ENCODE results near the gene INMT. TPM values are rescaled to one million over a fixed set of nuclear protein-coding genes. Genes with fewer than 3 reads are reported as not detected.

Gene INMT
- total RNA-seq, 2 donors from 2014 or later, result 88.9 to 199 TPM

GRCh38 chr7:30761214-30762156, 9.6 kb downstream of the INMT start:
- no peak for TF ChIP-seq CTCF (IDR thresholded peaks at IDR 0.05)
- Histone ChIP-seq H3K27me3 (no peaks in the 10 kb centered on the region), H3K4me1 (peaks cover 0 to 66% of the 10 kb centered on the region in 2 donors), H3K27ac (peak overlapping the region; percentile 55 to 57), H3K9me3 (no peaks in the 10 kb centered on the region), H3K36me3 (no peaks in the 10 kb centered on the region), H3K4me3 (no peak overlapping the region)
- no peak for DNase-seq (ENCODE audit: low spot score)

GRCh38 chr7:30764030-30764975, 12.4 kb downstream of the INMT start:
- H3K27ac ChIP-seq, result peak overlapping the region; percentile 43 to 58
- peak; percentile 82 for DNase-seq (ENCODE audit: low spot score)
- no peaks in the 10 kb centered on the region for H3K36me3 ChIP-seq
- H3K4me3 ChIP-seq, result no peak overlapping the region
- peaks cover 0 to 47% of the 10 kb centered on the region in 2 donors for H3K4me1 ChIP-seq
- H3K9me3 ChIP-seq, result no peaks in the 10 kb centered on the region
- no peaks in the 10 kb centered on the region for H3K27me3 ChIP-seq
- TF ChIP-seq CTCF (IDR thresholded peaks at IDR 0.05), result no peak

- no peak for TF ChIP-seq CTCF (IDR thresholded peaks at IDR 0.05)
- Histone ChIP-seq H3K27ac (peak overlapping the region; percentile 43 to 58), H3K27me3 (no peaks in the 10 kb centered on the region), H3K4me1 (peaks cover 0 to 47% of the 10 kb centered on the region in 2 donors), H3K36me3 (no peaks in the 10 kb centered on the region), H3K9me3 (no peaks in the 10 kb centered on the region), H3K4me3 (no peak overlapping the region)
- DNase-seq (ENCODE audit: low spot score), result no peak
These were observed 13.5 kb downstream of the INMT start for GRCh38 chr7:30765408-30765807.

GRCh38 chr7:30770845-30771173, 18.9 kb downstream of the INMT start:
- Histone ChIP-seq H3K4me3 (peak overlapping the region; percentile 68 to 69), H3K4me1 (peaks cover 0 to 15% of the 10 kb centered on the region in 2 donors), H3K36me3 (no peaks in the 10 kb centered on the region), H3K9me3 (no peaks in the 10 kb centered on the region), H3K27me3 (no peaks in the 10 kb centered on the region), H3K27ac (peak overlapping the region; percentile 79 to 92)
- DNase-seq (ENCODE audit: low spot score), result no peak
- no peak for TF ChIP-seq CTCF (IDR thresholded peaks at IDR 0.05)

- peak; percentile 88 for DNase-seq (ENCODE audit: low spot score)
- Histone ChIP-seq H3K36me3 (no peaks in the 10 kb centered on the region), H3K4me3 (peak within 1 kb of the TSS; percentile 68 to 69), H3K27me3 (no peaks in the 10 kb centered on the region), H3K27ac (peak within 1 kb of the TSS; percentile 79 to 92), H3K4me1 (peaks cover 0 to 15% of the 10 kb centered on the region in 2 donors), H3K9me3 (no peaks in the 10 kb centered on the region)
- TF ChIP-seq CTCF (IDR thresholded peaks at IDR 0.05), result no peak
These were observed 19.4 kb downstream of the INMT start, which contains the start of gene MINDY4 for GRCh38 chr7:30771174-30771879. Gene MINDY4 (plus strand): TSS chr7:30771417. CDS start chr7:30771494, 77 bp downstream.
